ENCODE measurements around the gene GPR15. TPM values are rescaled to one million over a fixed set of nuclear protein-coding genes. Genes with fewer than 3 reads are reported as not detected.
A peak's percentile ranks its signal among the peaks of the same experiment; 100 is the strongest.
"Not testable (repeated sequence)": the region's sequence is repeated elsewhere in the genome, so short reads cannot be mapped to it uniquely, and the experiment has no call there.

GPR15 gene
- total RNA-seq, 1 experiment from 2014 or later: not detected

- peak overlapping the region; percentile 31 for H3K4me3 ChIP-seq
- no peaks in the 10 kb centered on the region for H3K36me3 ChIP-seq
- H3K27ac ChIP-seq: peak overlapping the region; percentile 98
- H3K9me3 ChIP-seq (replicated peaks): no peaks in the 10 kb centered on the region
- peaks cover 38% of the 10 kb centered on the region for H3K4me1 ChIP-seq (replicated peaks)
- H3K27me3 ChIP-seq (replicated peaks): no peaks in the 10 kb centered on the region
- DNase-seq (ENCODE audit: low read depth in 1 of 2, low spot score in 2 of 2): peak; percentile 86 to 88
Measured at GRCh38 chr3:98556164-98557130, 24.7 kb downstream of the GPR15 start.

DNA sequence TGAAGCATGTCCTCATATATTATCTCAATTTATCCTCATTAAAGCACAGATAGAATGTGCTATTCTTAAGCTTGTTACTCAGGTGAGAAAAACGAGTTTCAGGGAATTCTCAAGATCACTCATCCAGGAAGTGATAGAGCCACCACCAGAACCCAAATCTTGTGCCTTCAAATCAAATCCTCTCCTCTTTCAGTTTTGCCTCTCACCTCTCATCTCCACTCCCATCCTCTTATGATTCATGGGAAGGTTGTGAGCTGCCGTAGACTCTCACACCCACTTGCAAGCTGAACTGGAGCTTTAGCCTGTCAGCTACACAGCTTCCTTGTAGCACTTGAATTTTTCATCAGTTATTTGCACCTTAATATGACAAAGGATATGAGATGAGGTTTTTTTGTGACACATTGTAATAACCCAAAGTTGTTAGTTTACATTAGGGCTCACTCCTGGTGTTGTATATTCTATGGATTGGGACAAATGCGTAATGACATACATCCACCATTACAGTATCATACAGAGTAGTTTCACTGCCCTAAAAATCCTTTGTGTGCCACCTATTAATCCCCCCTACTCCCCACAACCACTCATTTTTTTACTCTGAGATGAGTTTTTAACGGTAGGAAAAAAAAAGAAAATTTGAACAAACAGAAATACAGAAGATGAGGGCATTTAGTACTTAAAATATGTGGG lies 25.7 kb downstream of the GPR15 start:
- Histone ChIP-seq H3K27me3 (replicated peaks) (no peaks in the 10 kb centered on the region), H3K27ac (peak overlapping the region; percentile 98), H3K9me3 (replicated peaks) (no peaks in the 10 kb centered on the region), H3K36me3 (no peaks in the 10 kb centered on the region), H3K4me3 (no peak overlapping the region), H3K4me1 (replicated peaks) (peaks cover 46% of the 10 kb centered on the region)
- peak in 1 of 2 experiments; percentile 33 for DNase-seq (ENCODE audit: low read depth in 1 of 2, low spot score in 2 of 2)

- Histone ChIP-seq H3K36me3 (no peaks in the 10 kb centered on the region), H3K4me1 (replicated peaks) (peaks cover 48% of the 10 kb centered on the region), H3K4me3 (no peak overlapping the region), H3K27ac (no peak overlapping the region), H3K9me3 (replicated peaks) (no peaks in the 10 kb centered on the region), H3K27me3 (replicated peaks) (no peaks in the 10 kb centered on the region)
- no peak for DNase-seq (ENCODE audit: low read depth in 1 of 2, low spot score in 2 of 2)
Measured at GRCh38 chr3:98558100-98558827, 26.5 kb downstream of the GPR15 start.

GRCh38 chr3:98559769-98560168 lies 28.0 kb downstream of the GPR15 start:
- H3K27me3 ChIP-seq (replicated peaks); H3K9me3 ChIP-seq (replicated peaks); H3K36me3 ChIP-seq; DNase-seq (ENCODE audit: low read depth in 1 of 2, low spot score in 2 of 2); H3K27ac ChIP-seq; H3K4me3 ChIP-seq: not testable (repeated sequence)
- H3K4me1 ChIP-seq (replicated peaks): peaks cover 48% of the 10 kb centered on the region

DNA sequence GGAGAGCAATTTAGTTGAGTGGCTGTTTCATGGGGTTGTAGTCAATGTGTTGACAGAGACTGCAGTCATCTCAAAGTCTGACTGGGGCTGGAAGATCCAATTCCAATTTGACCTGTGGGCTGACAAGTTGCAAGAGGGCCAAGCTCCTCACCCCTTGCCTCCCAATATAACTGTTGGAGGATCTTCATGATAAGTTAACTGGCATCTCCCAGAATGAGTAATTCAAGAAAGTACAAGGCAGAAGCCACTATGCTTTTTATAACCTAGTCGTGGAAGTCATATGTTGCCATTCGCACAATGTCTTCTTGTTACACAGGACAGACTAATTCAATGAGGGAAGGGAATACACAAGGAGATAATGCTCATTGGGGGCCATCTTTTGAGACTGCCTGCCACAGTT lies 29.1 kb downstream of the GPR15 start:
- no peak overlapping the region for H3K4me3 ChIP-seq
- H3K4me1 ChIP-seq (replicated peaks): peaks cover 55% of the 10 kb centered on the region
- H3K36me3 ChIP-seq: no peaks in the 10 kb centered on the region
- no peak overlapping the region for H3K27ac ChIP-seq
- H3K27me3 ChIP-seq (replicated peaks): no peaks in the 10 kb centered on the region
- DNase-seq (ENCODE audit: low read depth in 1 of 2, low spot score in 2 of 2): no peak
- H3K9me3 ChIP-seq (replicated peaks): no peaks in the 10 kb centered on the region

DNA sequence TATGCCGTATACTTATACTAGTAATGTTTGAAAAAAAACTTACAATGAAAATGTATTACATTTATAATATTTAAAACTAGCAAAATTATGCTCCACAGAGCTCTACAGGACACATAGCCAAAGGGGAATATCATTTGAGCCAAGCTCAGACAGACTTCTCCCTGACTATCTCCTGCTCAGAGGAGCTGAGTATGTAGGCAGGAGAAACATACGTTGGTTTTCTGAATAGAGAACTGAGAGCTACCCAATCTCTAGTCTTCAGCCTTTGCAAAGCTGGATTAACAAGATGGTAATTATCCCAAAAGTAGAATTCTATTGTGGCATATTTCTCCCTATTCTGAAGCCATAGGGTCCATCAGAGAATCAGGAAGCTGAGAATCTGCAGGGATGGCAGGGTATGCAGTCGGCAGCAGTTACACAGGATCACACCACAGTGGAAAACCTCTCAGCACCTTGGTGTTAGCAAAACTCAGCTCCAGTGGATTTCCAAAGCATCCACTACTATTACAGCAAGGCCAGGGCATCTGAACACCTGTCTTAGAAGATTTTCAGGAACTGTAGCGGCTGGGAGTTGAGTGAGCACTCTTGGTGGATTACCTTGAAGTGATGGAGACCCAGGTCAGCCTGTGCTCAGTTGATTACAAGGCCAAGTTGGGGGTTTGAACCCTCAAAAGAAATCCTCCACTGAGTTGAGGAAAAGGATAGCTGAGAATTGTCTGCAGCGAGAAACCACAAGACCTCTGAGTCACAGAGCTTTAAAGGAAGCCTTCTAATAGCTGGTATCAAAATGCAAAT lies 30.1 kb downstream of the GPR15 start:
- peak in 1 of 2 experiments; percentile 22 for DNase-seq (ENCODE audit: low read depth in 1 of 2, low spot score in 2 of 2)
- Histone ChIP-seq H3K36me3 (no peaks in the 10 kb centered on the region), H3K9me3 (replicated peaks) (no peaks in the 10 kb centered on the region), H3K4me1 (replicated peaks) (peaks cover 49% of the 10 kb centered on the region), H3K27ac (peak overlapping the region; percentile 43; the same call in 1 of the 2 replicates), H3K4me3 (no peak overlapping the region), H3K27me3 (replicated peaks) (no peaks in the 10 kb centered on the region)

DNA sequence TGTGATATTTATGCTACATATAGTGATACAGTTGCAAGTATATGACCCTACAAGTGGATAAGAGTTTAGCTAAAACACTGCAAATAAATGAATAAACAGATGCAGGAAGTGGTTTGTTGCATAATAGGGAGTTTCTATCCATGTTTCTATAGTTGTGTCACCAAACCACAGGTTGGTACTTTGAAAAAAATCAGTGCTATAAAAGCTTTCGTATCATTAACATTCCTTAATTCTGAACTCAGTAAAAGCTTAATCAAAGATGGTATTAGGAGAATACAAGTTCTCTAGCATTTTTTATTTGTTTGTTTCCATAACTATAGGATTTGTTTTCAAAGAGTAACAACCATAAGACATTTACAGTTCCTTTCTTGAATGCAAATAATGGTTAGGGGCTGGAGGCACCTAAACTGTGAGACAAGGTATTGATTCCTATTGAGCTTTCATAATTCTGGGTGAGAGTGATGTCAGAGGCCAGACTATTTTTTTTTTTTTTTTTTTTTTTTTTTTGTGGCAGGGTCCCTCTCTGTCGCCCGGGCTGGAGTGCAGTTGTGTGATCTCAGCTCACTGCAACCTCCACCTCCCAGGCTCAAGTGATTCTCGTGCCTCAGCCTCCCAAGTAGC lies 32.0 kb downstream of the GPR15 start:
- Histone ChIP-seq H3K4me1 (replicated peaks) (peaks cover 39% of the 10 kb centered on the region), H3K27me3 (replicated peaks) (no peaks in the 10 kb centered on the region), H3K36me3 (no peaks in the 10 kb centered on the region), H3K4me3 (no peak overlapping the region), H3K27ac (peak overlapping the region; percentile 43), H3K9me3 (replicated peaks) (no peaks in the 10 kb centered on the region)
- peak in 1 of 2 experiments; percentile 54 for DNase-seq (ENCODE audit: low read depth in 1 of 2, low spot score in 2 of 2)

DNA sequence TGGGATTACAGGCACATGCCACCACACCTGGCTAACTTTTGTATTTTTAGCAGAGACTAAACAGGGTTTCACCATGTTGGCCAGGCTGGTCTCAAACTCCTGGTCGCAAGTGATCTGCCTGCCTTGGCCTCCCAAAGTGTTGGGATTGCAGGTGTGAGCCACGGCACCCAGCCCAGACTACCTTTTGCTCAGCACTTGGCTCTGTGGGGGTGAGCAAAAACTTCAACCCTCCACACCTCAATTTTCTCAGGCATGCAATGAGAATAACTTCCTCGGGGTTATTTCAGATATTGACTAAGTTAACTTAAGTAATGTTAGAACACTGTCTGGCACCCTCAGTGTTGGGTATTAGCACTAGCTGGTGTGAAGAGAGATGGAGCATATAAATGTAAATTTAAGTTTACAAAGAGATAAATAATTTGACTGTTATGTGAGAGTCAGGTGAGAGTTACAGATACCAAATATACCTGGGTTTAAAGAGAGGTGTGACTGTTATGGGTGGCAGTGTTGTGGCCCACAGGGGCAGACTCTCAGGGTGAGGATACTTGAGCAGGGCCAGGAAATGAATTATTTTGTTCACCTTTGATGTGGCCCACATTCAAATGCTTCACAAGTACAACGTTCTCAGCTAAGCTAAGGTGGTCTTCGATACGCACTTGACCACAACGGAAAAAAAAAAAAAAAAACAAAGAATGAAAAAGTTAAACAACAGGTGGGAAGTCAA lies 32.7 kb downstream of the GPR15 start:
- DNase-seq (ENCODE audit: low read depth in 1 of 2, low spot score in 2 of 2): no peak
- H3K27ac ChIP-seq: peak overlapping the region; percentile 43
- H3K9me3 ChIP-seq (replicated peaks): no peaks in the 10 kb centered on the region
- H3K4me1 ChIP-seq (replicated peaks): peaks cover 39% of the 10 kb centered on the region
- no peaks in the 10 kb centered on the region for H3K36me3 ChIP-seq
- no peaks in the 10 kb centered on the region for H3K27me3 ChIP-seq (replicated peaks)
- no peak overlapping the region for H3K4me3 ChIP-seq

GRCh38 chr3:98565237-98565643 lies 33.5 kb downstream of the GPR15 start:
- no peak overlapping the region for H3K4me3 ChIP-seq
- H3K9me3 ChIP-seq (replicated peaks): no peaks in the 10 kb centered on the region
- H3K27me3 ChIP-seq (replicated peaks): no peaks in the 10 kb centered on the region
- no peak for DNase-seq (ENCODE audit: low read depth in 1 of 2, low spot score in 2 of 2)
- no peak overlapping the region for H3K27ac ChIP-seq
- H3K36me3 ChIP-seq: no peaks in the 10 kb centered on the region
- peaks cover 39% of the 10 kb centered on the region for H3K4me1 ChIP-seq (replicated peaks)

GRCh38 chr3:98565843-98566242 lies 34.1 kb downstream of the GPR15 start:
- no peaks in the 10 kb centered on the region for H3K27me3 ChIP-seq (replicated peaks)
- H3K9me3 ChIP-seq (replicated peaks): no peaks in the 10 kb centered on the region
- H3K36me3 ChIP-seq: no peaks in the 10 kb centered on the region
- no peak overlapping the region for H3K27ac ChIP-seq
- H3K4me3 ChIP-seq: no peak overlapping the region
- peaks cover 39% of the 10 kb centered on the region for H3K4me1 ChIP-seq (replicated peaks)
- DNase-seq (ENCODE audit: low read depth in 1 of 2, low spot score in 2 of 2): no peak

DNA sequence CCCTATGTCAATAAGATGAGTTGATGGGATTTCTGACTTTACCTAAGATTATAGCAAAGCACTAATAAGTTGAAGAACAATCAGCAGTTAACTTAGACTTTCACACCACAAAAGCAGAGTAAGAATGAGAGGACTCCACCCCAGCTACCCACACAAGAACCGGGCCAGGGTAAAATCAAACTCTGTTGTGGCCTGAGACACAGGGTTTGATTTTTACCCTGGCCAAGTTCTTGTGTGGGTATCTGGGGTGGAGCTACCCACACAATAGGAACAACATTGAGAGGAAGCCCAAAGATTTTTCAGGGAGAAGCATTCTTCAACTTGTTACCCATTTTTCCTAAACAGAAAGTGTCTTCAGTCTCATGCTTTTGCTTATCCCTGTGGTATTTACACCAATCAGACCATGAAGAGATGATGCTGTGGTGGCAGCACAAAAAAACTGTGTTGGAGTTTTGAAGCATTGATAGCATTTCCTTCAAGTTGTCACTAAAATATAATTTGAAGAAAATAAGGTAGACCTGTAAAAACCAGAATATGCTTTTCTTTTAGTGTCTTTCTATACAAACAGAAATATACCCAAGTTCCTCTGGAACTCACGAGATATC lies 36.0 kb downstream of the GPR15 start:
- Histone ChIP-seq H3K9me3 (replicated peaks) (no peaks in the 10 kb centered on the region), H3K4me1 (replicated peaks) (peaks cover 31% of the 10 kb centered on the region), H3K36me3 (no peaks in the 10 kb centered on the region), H3K4me3 (no peak overlapping the region), H3K27ac (no peak overlapping the region), H3K27me3 (replicated peaks) (no peaks in the 10 kb centered on the region)
- no peak for DNase-seq (ENCODE audit: low read depth in 1 of 2, low spot score in 2 of 2)

DNA sequence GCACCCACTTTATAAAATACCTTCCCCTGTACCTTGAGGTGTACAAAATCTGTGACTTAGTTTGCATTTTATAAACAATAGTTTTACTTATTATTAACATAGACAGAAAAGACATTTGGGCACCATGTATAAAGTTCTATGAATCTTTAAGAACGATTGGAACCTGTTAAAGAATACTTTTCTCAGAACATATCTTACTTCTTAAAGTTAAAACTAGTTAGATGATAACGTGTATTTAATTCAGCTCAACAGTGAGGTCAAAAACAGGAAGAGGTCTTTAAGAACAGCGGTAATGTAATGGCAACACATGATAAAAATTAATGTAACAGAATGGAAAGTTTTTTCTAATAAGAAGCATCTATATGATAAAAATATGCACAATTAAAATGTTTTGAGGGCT lies 36.6 kb downstream of the GPR15 start:
- no peak for DNase-seq (ENCODE audit: low read depth in 1 of 2, low spot score in 2 of 2)
- no peaks in the 10 kb centered on the region for H3K27me3 ChIP-seq (replicated peaks)
- H3K4me1 ChIP-seq (replicated peaks): peaks cover 30% of the 10 kb centered on the region
- no peak overlapping the region for H3K4me3 ChIP-seq
- H3K27ac ChIP-seq: no peak overlapping the region
- no peaks in the 10 kb centered on the region for H3K36me3 ChIP-seq
- H3K9me3 ChIP-seq (replicated peaks): no peaks in the 10 kb centered on the region
